HepG2 (cell line): ENCODE results near the gene PLXDC2. TPM values are rescaled to one million over a fixed set of nuclear protein-coding genes. Genes with fewer than 3 reads are reported as not detected.

Experiments
- ATAC-seq: fragments of 200-7000 bp; cut with Tn5 transposase; 3 replicates; pipeline ENCODE4 v1.9.1; 2020; ENCODE audit warnings: mild to moderate bottlenecking, moderate library complexity
- BruUV-seq: library from RNA; stranded (reverse); fragments of 400-500 nt; replicated peaks from 2 replicates; lab custom pipeline; 2021; lab: Mats Ljungman, UMichigan
- CTCF ChIA-PET: fragments of 300-600 bp; formaldehyde crosslinking; extraction: SDS; loops from one replicate; lab custom pipeline; 2021; ENCODE audit warnings: low total read pairs, inconsistent platforms, low intra/inter-chr PET ratio; lab: Yijun Ruan, JAX
- POLR2A ChIA-PET: fragments of 350-600 bp; sonication (Branson Sonifier 250); formaldehyde crosslinking; loops from one replicate; lab custom pipeline; 2020; ENCODE audit warnings: antibody characterized with exemption, inconsistent platforms; lab: Yijun Ruan, JAX
- DNase-seq: peaks from one replicate; pipeline ENCODE4 v3.0.0-alpha.2; 2015; ENCODE audit warnings: low spot score
- FAIRE-seq: peaks from 3 replicates; lab custom pipeline; 2011; peaks lifted over from hg19 to GRCh38; lab: Jason Lieb, UNC
- H2AFZ ChIP-seq: one replicate; pipeline ENCODE4 v1.6.1; 2011; ENCODE audit warnings: low read length, inconsistent platforms
- H3K27ac ChIP-seq: fragments of 300-600 bp; 3 replicates; pipeline ENCODE4 v1.8.0; 2011; ENCODE audit warnings: mixed run types, mild to moderate bottlenecking, mixed read lengths, low read length, inconsistent platforms; ENCODE audit not compliant: insufficient read depth; ENCODE audit errors: extremely low read length
- H3K27me3 ChIP-seq, 2 experiments: fragments of 200-600 bp in 1 of 2; 2 replicates in 1 of 2; 3 replicates in 1 of 2; pipeline versions ENCODE4 v1.6.0 to v1.8.0; 2011; ENCODE audit warnings: low read length in 2 of 2, mild to moderate bottlenecking in 2 of 2, moderate library complexity in 2 of 2, inconsistent platforms in 1 of 2; ENCODE audit not compliant: insufficient read depth in 2 of 2, control insufficient read depth in 1 of 2
- H3K36me3 ChIP-seq, 2 experiments: fragments of 200-600 bp in 1 of 2; replicated peaks in 1 of 2; 2 replicates in 1 of 2; 3 replicates in 1 of 2; pipeline versions ENCODE4 v1.5.1 to v1.8.0; 2011; ENCODE audit warnings: low read length in 2 of 2, inconsistent platforms in 1 of 2; ENCODE audit not compliant: insufficient read depth in 2 of 2, control insufficient read depth in 1 of 2
- H3K4me1 ChIP-seq: 2 replicates; pipeline ENCODE4 v1.5.1; 2012; ENCODE audit warnings: low read length, inconsistent platforms; ENCODE audit not compliant: insufficient read depth
- H3K4me2 ChIP-seq: 2 replicates; pipeline ENCODE4 v1.6.0; 2011; ENCODE audit warnings: low read depth, low read length, inconsistent platforms
- H3K4me3 ChIP-seq, 3 experiments: fragments of 200-600 bp in 1 of 3; sonication (generic), shearing (Covaris generic) in 1 of 3; replicated peaks in 1 of 3; 2 replicates each; pipeline ENCODE4 v1.5.1; 2011 to 2016; ENCODE audit warnings: low read length in 3 of 3, inconsistent platforms in 2 of 3, low read depth in 2 of 3, mild to moderate bottlenecking in 2 of 3, control low read depth in 1 of 3, mixed read lengths in 1 of 3; ENCODE audit not compliant: insufficient read depth in 1 of 3
- H3K79me2 ChIP-seq: one replicate; pipeline ENCODE4 v1.6.1; 2011; ENCODE audit warnings: low read length, inconsistent platforms; ENCODE audit not compliant: insufficient read depth
- H3K9ac ChIP-seq: 2 replicates; pipeline ENCODE4 v1.6.0; 2011; ENCODE audit warnings: mild to moderate bottlenecking, low read depth, low read length, inconsistent platforms; ENCODE audit not compliant: insufficient read depth
- H3K9me3 ChIP-seq: 2 replicates; pipeline ENCODE4 v1.5.1; 2012; ENCODE audit warnings: mild to moderate bottlenecking, low read length
- H4K20me1 ChIP-seq: 2 replicates; pipeline ENCODE4 v1.6.0; 2011; ENCODE audit warnings: inconsistent platforms, mild to moderate bottlenecking, low read length, moderate library complexity; ENCODE audit not compliant: insufficient read depth
- MIER2 ChIP-seq: IDR thresholded peaks from 2 replicates; pipeline ENCODE4 v1.6.1; 2016; ENCODE audit warnings: missing biosample characterization, missing genetic modification reagents
- MTA1 ChIP-seq: sonication (generic); formaldehyde crosslinking; IDR thresholded peaks from 2 replicates; pipeline ENCODE4 v1.4.0; 2020; ENCODE audit warnings: missing genetic modification reagents, mild to moderate bottlenecking, borderline replicate concordance
- MXI1 ChIP-seq: IDR thresholded peaks from 3 replicates; pipeline ENCODE4 v1.6.1; 2012; ENCODE audit warnings: low read depth, low read length, inconsistent platforms, borderline replicate concordance
- NR2C2 ChIP-seq: sonication (generic); formaldehyde crosslinking; IDR thresholded peaks from 2 replicates; pipeline ENCODE4 v1.4.0; 2020; ENCODE audit warnings: missing genetic modification reagents, mild to moderate bottlenecking, moderate library complexity, borderline replicate concordance
- ZNF121 ChIP-seq: sonication (generic); formaldehyde crosslinking; IDR thresholded peaks from 2 replicates; pipeline ENCODE4 v1.5.0; 2020; ENCODE audit warnings: mild to moderate bottlenecking, missing genetic modification reagents
- ZNF230 ChIP-seq: sonication (generic); formaldehyde crosslinking; IDR thresholded peaks from 2 replicates; pipeline ENCODE4 v1.4.0; 2020; ENCODE audit warnings: mild to moderate bottlenecking, missing genetic modification reagents
- ZNF383 ChIP-seq: sonication (generic); formaldehyde crosslinking; IDR thresholded peaks from 2 replicates; pipeline ENCODE4 v1.4.0; 2020; ENCODE audit warnings: missing genetic modification reagents, mild to moderate bottlenecking, borderline replicate concordance
- ZNF44 ChIP-seq: sonication (generic); formaldehyde crosslinking; IDR thresholded peaks from 2 replicates; pipeline ENCODE4 v1.5.1; 2020; ENCODE audit warnings: mild to moderate bottlenecking, missing genetic modification reagents
- WGBS: methylation state at CpG from one replicate; pipeline ENCODE4 v1.1.6; 2017; ENCODE audit warnings: low lambda C conversion rate; 5-methylcytosine and 5-hydroxymethylcytosine counted together
- in situ Hi-C: cut with HindIII; loops from 2 replicates; pipeline ENCODE4 v1.10.0; 2017; ENCODE audit warnings: low pct_unique_long_range_greater_than_20kb; ENCODE audit not compliant: extremely low pct_ligation_motif_present
- intact Hi-C: fragments of 100-400 bp; cut with micrococcal nuclease; formaldehyde crosslinking; loops from one replicate; pipeline ENCODE4 v1.10.0; 2022; ENCODE audit not compliant: unreplicated experiment
- polyA plus RNA-seq, 8 experiments: library from polyadenylated mRNA; depleted of rRNA in 3 of 8; stranded (reverse) in 7 of 8; unstranded in 1 of 8; fragments of >200 nt; fragmentation: Illumina TruSeq in 4 of 8; extraction: Trizol in 4 of 8; gene quantifications; 2 replicates each; pipeline versions ENCODE4 v1.2.1 to v1.2.3, GENCODE V29; 2011 to 2016; ENCODE audit warnings: low read depth in 4 of 8, missing spikeins in 1 of 8, mixed read lengths in 1 of 8; ENCODE audit not compliant: insufficient read depth in 1 of 8
- total RNA-seq, 5 experiments: library from RNA; depleted of rRNA; stranded (reverse); fragments of >200 nt; fragmentation: Illumina TruSeq; extraction: Trizol; gene quantifications; 2 replicates each; pipeline ENCODE4 v1.2.3, GENCODE V29; 2016; ENCODE audit warnings: low read depth in 1 of 5
- TF ChIP-seq, protein P1 (sequence below): sonication (generic); formaldehyde crosslinking; IDR thresholded peaks from 2 replicates; pipeline ENCODE4 v1.4.0; 2020; ENCODE audit warnings: missing genetic modification reagents, borderline replicate concordance
- TF ChIP-seq, protein P2 (sequence below): sonication (generic); formaldehyde crosslinking; IDR thresholded peaks from 2 replicates; pipeline ENCODE4 v1.5.1; 2020; ENCODE audit warnings: mild to moderate bottlenecking, missing genetic modification reagents

PLXDC2 gene
- total and polyA plus RNA-seq, 2 of the 13 experiments (the other 11 are each of a cell fraction or from before 2014, with no cell fraction given) = 2.1 to 2.4 TPM

DNA sequence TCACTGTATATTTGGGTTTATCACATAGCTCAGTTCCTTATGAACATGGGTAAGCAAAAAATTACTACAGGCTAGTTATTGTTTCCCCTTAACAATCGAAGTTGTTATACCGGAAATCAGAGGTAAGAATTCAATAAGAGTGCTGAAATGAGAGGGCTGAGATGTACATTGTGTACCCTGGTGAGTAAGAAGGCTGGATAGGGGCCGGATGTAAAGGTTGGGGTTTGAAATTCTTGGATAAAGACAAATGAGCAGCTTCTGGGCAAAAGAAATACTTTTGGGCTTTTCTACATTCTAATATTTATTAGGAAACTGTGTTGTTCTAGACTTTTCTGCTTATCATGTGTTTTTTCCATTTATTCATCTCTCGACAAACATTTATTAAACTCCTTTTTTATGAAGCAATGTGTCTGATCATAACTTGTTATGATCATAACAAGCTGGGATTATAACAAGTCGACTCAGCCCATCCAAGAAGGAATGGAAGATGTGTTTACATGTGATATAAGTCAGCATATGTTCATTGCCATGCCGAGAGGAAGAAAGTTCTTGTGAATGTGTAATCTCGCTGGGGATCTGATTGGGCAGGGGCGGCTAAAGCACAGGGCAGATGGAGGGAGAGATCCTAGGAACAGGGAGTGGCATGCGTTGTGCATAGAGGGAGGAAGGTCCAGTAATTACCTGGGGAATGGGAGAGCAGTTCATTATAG, 155.3 kb downstream of the PLXDC2 start:
- ChIA-PET POLR2A (no interaction called here), CTCF (no interaction called here)
- Histone ChIP-seq H4K20me1 (no peaks in the 10 kb centered on the region), H3K79me2 (no peaks in the 10 kb centered on the region), H3K27ac (no peak overlapping the region), H3K4me1 (no peaks in the 10 kb centered on the region), H3K9me3 (no peaks in the 10 kb centered on the region), H3K9ac (no peak overlapping the region), H3K4me2 (no peak overlapping the region), H3K4me3 (no peak overlapping the region), H2AFZ (no peak overlapping the region), H3K36me3 (no peaks in the 10 kb centered on the region), H3K27me3 (no peaks in the 10 kb centered on the region)
- ATAC-seq = no peak
- BruUV-seq = no TSS peak
- no peak for TF ChIP-seq ZNF230 (CRISPR knock-in tag)
- no peak for FAIRE-seq
- intact Hi-C loops (no loop called here), in situ Hi-C loops (no loop called here)
- WGBS = 26% methylated on average over 9 of the region's 9 CpGs
- DNase-seq = no peak

DNA sequence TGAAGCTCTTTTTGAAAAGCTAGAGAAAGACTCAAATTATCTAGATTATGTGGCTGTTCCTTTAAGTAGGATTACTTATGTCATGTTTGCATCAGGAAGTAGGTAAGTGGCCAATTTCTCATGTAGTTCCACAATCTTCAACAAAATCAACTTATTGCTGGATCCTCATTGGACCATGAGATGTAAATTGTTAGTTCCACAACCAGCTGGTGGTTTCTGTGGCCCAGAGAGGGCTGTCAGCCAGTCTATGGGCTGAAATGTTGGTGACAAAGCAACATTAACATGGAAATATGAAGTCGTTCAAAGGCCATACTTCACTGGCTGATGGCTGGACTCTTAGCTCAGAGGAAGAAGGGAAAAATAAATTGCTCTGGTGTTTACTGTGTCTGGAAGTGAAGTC, 157.9 kb downstream of the PLXDC2 start:
- ATAC-seq = no peak
- Histone ChIP-seq H3K4me1 (no peaks in the 10 kb centered on the region), H3K27ac (no peak overlapping the region), H3K9ac (no peak overlapping the region), H4K20me1 (no peaks in the 10 kb centered on the region), H3K4me2 (no peak overlapping the region), H3K9me3 (no peaks in the 10 kb centered on the region), H3K79me2 (no peaks in the 10 kb centered on the region), H3K27me3 (no peaks in the 10 kb centered on the region), H3K4me3 (no peak overlapping the region), H3K36me3 (no peaks in the 10 kb centered on the region), H2AFZ (no peak overlapping the region)
- no peak for FAIRE-seq
- 24% methylated on average over 1 of the region's 1 CpG for WGBS
- POLR2A ChIA-PET = no interaction called here
- intact Hi-C loops (no loop called here), in situ Hi-C loops (no loop called here)
- no TSS peak for BruUV-seq
- CTCF ChIA-PET = no interaction called here
- no peak for DNase-seq
- TF ChIP-seq MIER2 (CRISPR knock-in tag) = no peak
- TF ChIP-seq, protein P1, sequence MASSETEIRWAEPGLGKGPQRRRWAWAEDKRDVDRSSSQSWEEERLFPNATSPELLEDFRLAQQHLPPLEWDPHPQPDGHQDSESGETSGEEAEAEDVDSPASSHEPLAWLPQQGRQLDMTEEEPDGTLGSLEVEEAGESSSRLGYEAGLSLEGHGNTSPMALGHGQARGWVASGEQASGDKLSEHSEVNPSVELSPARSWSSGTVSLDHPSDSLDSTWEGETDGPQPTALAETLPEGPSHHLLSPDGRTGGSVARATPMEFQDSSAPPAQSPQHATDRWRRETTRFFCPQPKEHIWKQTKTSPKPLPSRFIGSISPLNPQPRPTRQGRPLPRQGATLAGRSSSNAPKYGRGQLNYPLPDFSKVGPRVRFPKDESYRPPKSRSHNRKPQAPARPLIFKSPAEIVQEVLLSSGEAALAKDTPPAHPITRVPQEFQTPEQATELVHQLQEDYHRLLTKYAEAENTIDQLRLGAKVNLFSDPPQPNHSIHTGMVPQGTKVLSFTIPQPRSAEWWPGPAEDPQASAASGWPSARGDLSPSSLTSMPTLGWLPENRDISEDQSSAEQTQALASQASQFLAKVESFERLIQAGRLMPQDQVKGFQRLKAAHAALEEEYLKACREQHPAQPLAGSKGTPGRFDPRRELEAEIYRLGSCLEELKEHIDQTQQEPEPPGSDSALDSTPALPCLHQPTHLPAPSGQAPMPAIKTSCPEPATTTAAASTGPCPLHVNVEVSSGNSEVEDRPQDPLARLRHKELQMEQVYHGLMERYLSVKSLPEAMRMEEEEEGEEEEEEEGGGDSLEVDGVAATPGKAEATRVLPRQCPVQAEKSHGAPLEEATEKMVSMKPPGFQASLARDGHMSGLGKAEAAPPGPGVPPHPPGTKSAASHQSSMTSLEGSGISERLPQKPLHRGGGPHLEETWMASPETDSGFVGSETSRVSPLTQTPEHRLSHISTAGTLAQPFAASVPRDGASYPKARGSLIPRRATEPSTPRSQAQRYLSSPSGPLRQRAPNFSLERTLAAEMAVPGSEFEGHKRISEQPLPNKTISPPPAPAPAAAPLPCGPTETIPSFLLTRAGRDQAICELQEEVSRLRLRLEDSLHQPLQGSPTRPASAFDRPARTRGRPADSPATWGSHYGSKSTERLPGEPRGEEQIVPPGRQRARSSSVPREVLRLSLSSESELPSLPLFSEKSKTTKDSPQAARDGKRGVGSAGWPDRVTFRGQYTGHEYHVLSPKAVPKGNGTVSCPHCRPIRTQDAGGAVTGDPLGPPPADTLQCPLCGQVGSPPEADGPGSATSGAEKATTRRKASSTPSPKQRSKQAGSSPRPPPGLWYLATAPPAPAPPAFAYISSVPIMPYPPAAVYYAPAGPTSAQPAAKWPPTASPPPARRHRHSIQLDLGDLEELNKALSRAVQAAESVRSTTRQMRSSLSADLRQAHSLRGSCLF (CRISPR knock-in tag) = no peak
- no peak for TF ChIP-seq ZNF383 (CRISPR knock-in tag)
- TF ChIP-seq, protein P2, sequence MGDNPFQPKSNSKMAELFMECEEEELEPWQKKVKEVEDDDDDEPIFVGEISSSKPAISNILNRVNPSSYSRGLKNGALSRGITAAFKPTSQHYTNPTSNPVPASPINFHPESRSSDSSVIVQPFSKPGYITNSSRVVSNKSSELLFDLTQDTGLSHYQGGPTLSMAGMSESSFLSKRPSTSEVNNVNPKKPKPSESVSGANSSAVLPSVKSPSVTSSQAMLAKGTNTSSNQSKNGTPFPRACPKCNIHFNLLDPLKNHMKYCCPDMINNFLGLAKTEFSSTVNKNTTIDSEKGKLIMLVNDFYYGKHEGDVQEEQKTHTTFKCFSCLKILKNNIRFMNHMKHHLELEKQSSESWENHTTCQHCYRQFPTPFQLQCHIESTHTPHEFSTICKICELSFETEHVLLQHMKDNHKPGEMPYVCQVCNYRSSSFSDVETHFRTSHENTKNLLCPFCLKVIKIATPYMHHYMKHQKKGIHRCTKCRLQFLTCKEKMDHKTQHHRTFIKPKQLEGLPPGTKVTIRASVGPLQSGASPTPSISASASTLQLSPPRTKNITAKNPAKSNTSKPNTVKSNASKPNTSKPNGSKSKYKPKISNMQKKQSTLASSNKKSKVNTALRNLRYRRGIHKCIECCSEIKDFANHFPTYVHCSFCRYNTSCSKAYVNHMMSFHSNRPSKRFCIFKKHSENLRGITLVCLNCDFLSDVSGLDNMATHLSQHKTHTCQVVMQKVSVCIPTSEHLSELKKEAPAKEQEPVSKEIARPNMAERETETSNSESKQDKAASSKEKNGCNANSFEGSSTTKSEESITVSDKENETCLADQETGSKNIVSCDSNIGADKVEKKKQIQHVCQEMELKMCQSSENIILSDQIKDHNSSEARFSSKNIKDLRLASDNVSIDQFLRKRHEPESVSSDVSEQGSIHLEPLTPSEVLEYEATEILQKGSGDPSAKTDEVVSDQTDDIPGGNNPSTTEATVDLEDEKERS = no peak
- no peak for TF ChIP-seq NR2C2 (CRISPR knock-in tag)
- TF ChIP-seq ZNF121 = no peak
- TF ChIP-seq MXI1 = no peak
- no peak for TF ChIP-seq ZNF44 (CRISPR knock-in tag)
- TF ChIP-seq MTA1 (CRISPR knock-in tag) = no peak
